Keratinocyte (primary cell): ENCODE results near the gene LRRC10. TPM values are rescaled to one million over a fixed set of nuclear protein-coding genes. Genes with fewer than 3 reads are reported as not detected.

Experiments used
- DNase-seq: peaks from one replicate; pipeline ENCODE4 v3.0.0-alpha.2; 2011; ENCODE audit warnings: low read depth, missing footprints, low spot score
- FAIRE-seq: peaks from 2 replicates; lab custom pipeline; 2011; peaks lifted over from hg19 to GRCh38; lab: Jason Lieb, UNC
- H2AFZ ChIP-seq: 2 replicates; pipeline ENCODE4 v1.6.0; 2012; ENCODE audit warnings: low read length, control low read depth, inconsistent platforms; ENCODE audit not compliant: control insufficient read depth
- H3K27ac ChIP-seq: 2 replicates; pipeline ENCODE4 v1.5.1; 2011; ENCODE audit warnings: low read length; ENCODE audit not compliant: control insufficient read depth, insufficient read depth
- H3K27me3 ChIP-seq: 3 replicates; pipeline ENCODE4 v1.6.0; 2011; ENCODE audit warnings: low read length; ENCODE audit not compliant: control insufficient read depth, insufficient read depth; ENCODE audit errors: extremely low read depth
- H3K36me3 ChIP-seq, 2 experiments: 2 replicates in 1 of 2; 3 replicates in 1 of 2; pipeline ENCODE4 v1.5.1; 2011; ENCODE audit warnings: low read length in 2 of 2, mild to moderate bottlenecking in 1 of 2; ENCODE audit not compliant: control insufficient read depth in 2 of 2, insufficient read depth in 2 of 2; ENCODE audit errors: extremely low read depth in 1 of 2
- H3K4me1 ChIP-seq: 3 replicates; pipeline ENCODE4 v1.5.1; 2011; ENCODE audit warnings: low read length; ENCODE audit not compliant: control insufficient read depth, insufficient read depth; ENCODE audit errors: extremely low read depth
- H3K4me2 ChIP-seq: 3 replicates; pipeline ENCODE4 v1.6.0; 2011; ENCODE audit warnings: low read depth, low read length; ENCODE audit not compliant: control insufficient read depth, insufficient read depth; ENCODE audit errors: extremely low read depth
- H3K4me3 ChIP-seq, 3 experiments: fragments of 200-600 bp in 1 of 3; sonication (generic) in 1 of 3; 2 replicates in 2 of 3; 3 replicates in 1 of 3; pipeline ENCODE4 v1.5.1; 2011 to 2016; ENCODE audit warnings: low read length in 3 of 3, mild to moderate bottlenecking in 3 of 3, control low read depth in 2 of 3, inconsistent platforms in 1 of 3, low read depth in 1 of 3, mixed read lengths in 1 of 3, mixed run types in 1 of 3, moderate library complexity in 1 of 3; ENCODE audit not compliant: control insufficient read depth in 2 of 3, insufficient read depth in 2 of 3; ENCODE audit errors: extremely low read depth in 1 of 3
- H3K79me2 ChIP-seq: 2 replicates; pipeline ENCODE4 v1.6.0; 2012; ENCODE audit warnings: low read length; ENCODE audit not compliant: control insufficient read depth, insufficient read depth
- H3K9ac ChIP-seq: 3 replicates; pipeline ENCODE4 v1.6.0; 2011; ENCODE audit warnings: low read length; ENCODE audit not compliant: control insufficient read depth, insufficient read depth; ENCODE audit errors: extremely low read depth
- H3K9me1 ChIP-seq: 3 replicates; pipeline ENCODE4 v1.6.0; 2011; ENCODE audit warnings: low read length; ENCODE audit not compliant: control insufficient read depth, insufficient read depth; ENCODE audit errors: extremely low read depth
- H3K9me3 ChIP-seq: 2 replicates; pipeline ENCODE4 v1.5.1; 2012; ENCODE audit warnings: low read depth, low read length; ENCODE audit not compliant: control insufficient read depth
- H4K20me1 ChIP-seq: 3 replicates; pipeline ENCODE4 v1.6.0; 2011; ENCODE audit warnings: low read length; ENCODE audit not compliant: control insufficient read depth, insufficient read depth; ENCODE audit errors: extremely low read depth
- EZH2 ChIP-seq: IDR thresholded peaks from one replicate; pipeline ENCODE4 v1.6.1; 2012; ENCODE audit warnings: inconsistent platforms, mild to moderate bottlenecking, low read length, moderate library complexity
- dilution Hi-C: fragments of 300-500 bp; cut with MboI; formaldehyde crosslinking; loops from one replicate; pipeline ENCODE4 v1.7.0; 2020; ENCODE audit warnings: low sequenced_read_pairs; ENCODE audit not compliant: extremely low pct_ligation_motif_present
- polyA plus RNA-seq, 5 experiments: library from polyadenylated mRNA; depleted of rRNA in 3 of 5; stranded (reverse) in 3 of 5; stranded (forward) in 1 of 5; unstranded in 1 of 5; fragments of >200 nt; gene quantifications; 1 replicate in 1 of 5; 2 replicates in 3 of 5; 3 replicates in 1 of 5; pipeline versions ENCODE4 v1.2.1 to v1.2.3, GENCODE V29; 2011 to 2012; ENCODE audit warnings: missing spikeins in 2 of 5, low read depth in 1 of 5, low replicate concordance in 1 of 5
- TF ChIP-seq, protein P1 (sequence below), 3 experiments: IDR thresholded peaks in 1 of 3; conservative IDR thresholded peaks in 1 of 3; optimal IDR thresholded peaks in 1 of 3; 2 replicates in 2 of 3; 3 replicates in 1 of 3; pipeline versions ENCODE3 to v1.5.1; 2011; ENCODE audit warnings: low read length in 3 of 3, mild to moderate bottlenecking in 3 of 3, moderate library complexity in 2 of 3, control low read depth in 1 of 3, inconsistent platforms in 1 of 3; ENCODE audit not compliant: insufficient read depth in 2 of 3; ENCODE audit errors: extremely low read depth in 1 of 3

Gene LRRC10
- polyA plus RNA-seq, 1 donor (not counting 4 experiments of a cell fraction or from before 2014, with no cell fraction given): not detected

DNA sequence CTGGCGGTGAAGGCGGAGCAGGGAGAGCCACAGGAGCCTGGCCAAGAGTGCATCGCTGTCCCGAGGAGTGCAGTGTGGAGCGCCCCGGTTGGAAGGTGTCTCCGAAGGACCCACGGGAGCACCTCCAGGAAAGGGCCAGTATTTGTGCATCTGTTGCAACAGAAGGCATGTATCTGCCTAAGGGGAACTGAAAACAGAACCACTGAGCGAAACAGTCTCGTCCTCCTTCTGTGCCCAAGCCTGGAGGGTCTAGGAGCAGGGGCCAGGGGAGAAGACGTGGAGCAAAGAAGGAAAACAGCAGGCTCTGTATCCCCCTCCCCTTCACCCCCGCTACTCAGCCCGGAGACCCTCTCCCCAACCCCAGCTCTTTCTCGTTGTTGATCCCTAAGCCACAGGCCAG, 5.3 kb upstream of the LRRC10 start:
- FAIRE-seq: no peak
- Histone ChIP-seq H3K4me2 (no peak overlapping the region), H3K9me3 (no peaks in the 10 kb centered on the region), H3K36me3 (no peaks in the 10 kb centered on the region), H3K4me1 (no peaks in the 10 kb centered on the region), H4K20me1 (no peaks in the 10 kb centered on the region), H2AFZ (no peak overlapping the region), H3K79me2 (no peaks in the 10 kb centered on the region), H3K27me3 (peaks cover 7% of the 10 kb centered on the region), H3K4me3 (no peak overlapping the region), H3K27ac (no peak overlapping the region), H3K9me1 (no peaks in the 10 kb centered on the region), H3K9ac (no peak overlapping the region)
- dilution Hi-C loops: no loop called here
- TF ChIP-seq EZH2: no peak
- TF ChIP-seq, protein P1, sequence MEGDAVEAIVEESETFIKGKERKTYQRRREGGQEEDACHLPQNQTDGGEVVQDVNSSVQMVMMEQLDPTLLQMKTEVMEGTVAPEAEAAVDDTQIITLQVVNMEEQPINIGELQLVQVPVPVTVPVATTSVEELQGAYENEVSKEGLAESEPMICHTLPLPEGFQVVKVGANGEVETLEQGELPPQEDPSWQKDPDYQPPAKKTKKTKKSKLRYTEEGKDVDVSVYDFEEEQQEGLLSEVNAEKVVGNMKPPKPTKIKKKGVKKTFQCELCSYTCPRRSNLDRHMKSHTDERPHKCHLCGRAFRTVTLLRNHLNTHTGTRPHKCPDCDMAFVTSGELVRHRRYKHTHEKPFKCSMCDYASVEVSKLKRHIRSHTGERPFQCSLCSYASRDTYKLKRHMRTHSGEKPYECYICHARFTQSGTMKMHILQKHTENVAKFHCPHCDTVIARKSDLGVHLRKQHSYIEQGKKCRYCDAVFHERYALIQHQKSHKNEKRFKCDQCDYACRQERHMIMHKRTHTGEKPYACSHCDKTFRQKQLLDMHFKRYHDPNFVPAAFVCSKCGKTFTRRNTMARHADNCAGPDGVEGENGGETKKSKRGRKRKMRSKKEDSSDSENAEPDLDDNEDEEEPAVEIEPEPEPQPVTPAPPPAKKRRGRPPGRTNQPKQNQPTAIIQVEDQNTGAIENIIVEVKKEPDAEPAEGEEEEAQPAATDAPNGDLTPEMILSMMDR (optimal IDR thresholded peaks at IDR 0.05 in 1 of 3, IDR thresholded peaks at IDR 0.05 in 1 of 3, conservative IDR thresholded peaks at IDR 0.05 in 1 of 3; ENCODE audit: extremely low read depth in 1 of 3, insufficient read depth in 2 of 3, low read length in 3 of 3): no peak
- DNase-seq: no peak

DNA sequence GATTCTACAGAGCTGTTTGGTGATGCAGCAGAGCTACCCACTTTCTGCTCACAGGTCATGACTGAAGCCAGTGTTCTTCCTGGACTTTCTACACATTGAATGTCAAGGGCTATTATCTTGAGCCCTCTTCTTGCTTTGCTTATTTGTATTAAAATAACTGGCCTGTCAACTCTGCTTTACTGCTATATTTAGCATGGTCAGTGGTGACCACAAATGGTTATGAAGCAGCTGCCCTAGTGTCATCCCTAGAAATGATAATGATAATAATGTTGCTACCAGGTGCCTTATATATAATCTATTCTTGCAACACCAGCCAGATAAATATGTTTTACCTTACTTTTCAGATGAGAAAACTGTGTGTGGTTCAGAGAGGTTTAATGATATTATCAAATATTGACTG, 2.6 kb upstream of the LRRC10 start:
- H2AFZ ChIP-seq: no peak overlapping the region
- H3K36me3 ChIP-seq: no peaks in the 10 kb centered on the region
- H4K20me1 ChIP-seq: no peaks in the 10 kb centered on the region
- H3K79me2 ChIP-seq: no peaks in the 10 kb centered on the region
- TF ChIP-seq, protein P1 (optimal IDR thresholded peaks at IDR 0.05 in 1 of 3, IDR thresholded peaks at IDR 0.05 in 1 of 3, conservative IDR thresholded peaks at IDR 0.05 in 1 of 3; ENCODE audit: extremely low read depth in 1 of 3, insufficient read depth in 2 of 3, low read length in 3 of 3): no peak
- H3K4me3 ChIP-seq: no peak overlapping the region
- no peak overlapping the region for H3K4me2 ChIP-seq
- peaks cover 7% of the 10 kb centered on the region for H3K27me3 ChIP-seq
- no peak overlapping the region for H3K9ac ChIP-seq
- H3K9me1 ChIP-seq: no peaks in the 10 kb centered on the region
- H3K27ac ChIP-seq: no peak overlapping the region
- no peaks in the 10 kb centered on the region for H3K9me3 ChIP-seq
- no peak for DNase-seq
- no peak for FAIRE-seq
- no peaks in the 10 kb centered on the region for H3K4me1 ChIP-seq
- dilution Hi-C loops: no loop called here
